ENCODE results near the gene EPG5.
"Not testable (repeated sequence)": the region's sequence is repeated elsewhere in the genome, so short reads cannot be mapped to it uniquely, and the experiment has no call there.

EPG5 gene

DNA sequence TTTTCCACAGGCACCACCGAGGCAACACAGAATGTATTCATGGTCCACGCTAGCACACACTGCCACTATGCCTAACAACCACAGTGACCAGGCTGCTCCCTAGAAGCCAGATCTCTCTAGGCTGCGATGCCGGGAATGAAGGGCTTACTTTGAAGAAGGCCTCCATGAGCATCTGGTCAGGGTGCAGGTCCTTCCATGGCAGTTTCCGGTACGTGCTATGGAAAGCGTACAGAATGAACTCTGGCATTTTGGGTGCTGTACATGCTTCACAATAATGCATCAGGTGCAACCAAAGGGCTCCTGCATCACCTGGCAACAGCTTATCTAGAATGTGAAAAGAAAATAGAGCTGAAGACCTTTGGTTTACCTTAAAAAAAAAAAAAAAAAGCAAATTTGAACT lies 96.7 kb downstream of the EPG5 start:
- no peak for DNase-seq (ENCODE audit: low read depth)

DNA sequence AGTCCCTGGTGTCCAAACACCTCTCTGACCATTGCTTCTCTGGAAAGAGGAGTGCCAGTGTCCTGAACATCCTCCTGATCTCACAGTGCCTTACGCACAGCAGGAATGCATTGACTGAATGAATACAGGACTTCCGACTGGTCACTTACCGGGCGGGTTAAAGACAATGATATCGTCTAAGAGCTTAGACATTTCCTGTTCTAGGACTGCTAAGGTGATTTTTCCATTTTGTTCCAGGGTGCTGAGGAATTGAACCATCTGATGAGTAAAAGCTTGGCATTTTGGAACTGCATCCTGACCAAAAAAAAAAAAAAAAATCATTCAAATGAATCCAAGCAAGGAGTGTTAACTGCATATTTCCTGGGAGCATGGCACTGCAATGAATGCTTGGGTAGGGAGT lies 101.7 kb downstream of the EPG5 start:
- DNase-seq (ENCODE audit: low read depth) = no peak

DNA sequence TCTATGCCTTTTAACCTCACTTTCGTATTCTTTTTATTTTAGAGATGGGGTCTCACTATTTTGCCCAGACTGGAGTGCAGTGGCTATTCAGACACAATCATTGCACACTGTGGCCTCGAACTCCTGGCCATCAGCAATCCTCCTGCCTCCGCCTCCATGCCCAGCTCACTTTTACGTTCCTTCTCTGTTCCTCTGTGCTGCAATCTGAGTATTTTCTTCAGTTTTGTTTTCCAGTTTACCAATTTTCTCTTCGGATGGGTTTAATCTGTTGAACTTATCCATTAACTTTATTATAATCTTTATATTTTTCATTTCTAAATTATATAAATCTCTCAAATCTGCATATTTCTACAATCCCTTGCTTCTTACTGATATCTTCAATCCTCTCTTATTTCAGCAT lies 103.0 kb downstream of the EPG5 start:
- DNase-seq (ENCODE audit: low read depth) = no peak

DNA sequence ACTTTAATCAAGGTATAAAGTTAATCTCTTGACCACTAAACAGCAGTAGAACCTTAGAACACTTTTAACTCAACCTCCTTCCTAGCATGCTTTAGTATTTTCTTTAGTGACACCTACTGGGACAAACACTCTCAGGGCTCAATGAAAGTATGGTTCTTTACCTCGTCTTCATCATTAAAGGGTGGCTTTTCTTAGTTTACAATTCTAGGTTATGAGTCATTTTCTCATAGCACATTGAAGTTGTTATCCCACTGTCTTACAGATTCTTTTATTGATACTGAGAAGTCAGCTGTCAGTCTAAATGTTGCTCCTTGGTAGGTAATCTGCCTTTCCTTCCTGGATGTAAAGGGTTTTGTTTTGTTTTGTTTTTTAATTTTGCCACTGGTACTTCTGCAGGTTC lies 103.7 kb downstream of the EPG5 start:
- peak; percentile 61 for DNase-seq (ENCODE audit: low read depth)

DNA sequence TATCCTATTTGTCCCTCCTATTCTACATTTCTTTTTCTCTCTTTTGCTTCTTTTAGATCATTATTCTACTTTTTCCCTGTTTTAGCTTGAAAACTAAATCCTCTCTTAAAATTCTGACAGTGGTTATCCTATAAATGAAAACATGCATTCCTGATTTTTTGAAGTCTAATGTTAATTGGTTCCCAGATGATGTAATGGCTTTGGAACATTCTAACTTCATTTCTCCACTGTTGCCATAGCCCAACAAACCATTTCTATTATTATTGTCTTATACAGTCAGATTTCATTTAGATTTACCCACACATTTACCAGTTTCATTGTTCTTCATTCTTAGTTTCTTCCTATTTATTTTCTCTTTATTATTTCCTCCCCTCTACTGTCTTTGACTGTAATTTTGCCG lies 105.2 kb downstream of the EPG5 start:
- no peak for DNase-seq (ENCODE audit: low read depth)

DNA sequence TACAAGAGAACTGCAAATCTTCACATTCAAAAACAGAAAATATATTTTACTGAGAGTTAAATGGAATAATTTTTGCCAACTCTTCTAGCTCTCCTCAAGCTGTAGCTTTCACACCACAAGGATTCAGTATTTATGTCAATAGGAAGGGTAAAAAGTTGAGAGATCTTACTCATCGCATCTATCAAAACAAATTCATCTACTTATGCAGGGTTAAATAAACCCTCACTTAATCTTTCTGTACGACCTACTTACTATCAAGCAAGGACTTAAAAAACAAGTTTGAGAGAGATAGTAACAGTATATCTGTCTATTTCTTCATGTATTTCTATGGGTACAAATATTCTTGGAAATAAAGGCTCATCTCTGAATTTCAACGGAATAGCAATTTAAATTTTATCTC lies 106.2 kb downstream of the EPG5 start:
- DNase-seq (ENCODE audit: low read depth) = peak; percentile 87

DNA sequence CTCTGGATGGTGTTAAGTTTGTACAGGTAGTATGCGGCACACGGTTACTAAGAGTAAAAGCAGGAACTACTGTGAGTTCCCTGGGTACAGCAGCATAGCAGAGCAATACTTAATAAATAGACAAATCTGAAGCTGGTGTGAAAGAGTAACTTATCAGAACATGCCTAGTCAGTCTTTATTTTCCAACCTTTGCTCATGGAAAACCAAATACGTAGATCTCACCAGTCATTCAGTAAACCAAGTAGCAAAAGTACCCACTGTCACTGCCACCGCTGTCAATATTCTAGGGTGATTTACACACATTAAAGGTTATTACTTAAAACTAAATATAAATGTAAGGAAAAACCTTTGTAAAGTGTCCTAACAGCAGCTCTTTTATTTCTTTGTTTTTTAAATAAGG lies 106.6 kb downstream of the EPG5 start:
- no peak for DNase-seq (ENCODE audit: low read depth)

DNA sequence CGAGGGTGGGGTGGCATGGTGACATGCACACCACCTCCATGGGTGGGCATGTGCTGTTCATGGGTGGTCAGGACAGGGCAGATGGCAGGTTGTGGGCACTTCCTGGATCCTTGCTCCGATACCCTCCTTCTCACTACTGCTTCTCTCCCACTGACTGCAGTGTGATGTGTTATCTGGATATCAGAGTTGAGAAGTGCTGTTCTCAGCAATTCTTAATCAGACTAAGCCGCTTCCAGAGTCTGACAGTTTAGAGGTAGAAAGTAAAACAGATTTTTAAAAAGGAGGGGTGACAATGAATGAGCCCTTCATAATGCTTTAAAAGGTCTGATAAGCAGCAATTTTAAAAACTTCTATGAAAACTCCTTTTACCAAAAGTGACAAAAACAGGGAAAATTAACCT lies 107.8 kb downstream of the EPG5 start:
- DNase-seq (ENCODE audit: low read depth) = no peak

DNA sequence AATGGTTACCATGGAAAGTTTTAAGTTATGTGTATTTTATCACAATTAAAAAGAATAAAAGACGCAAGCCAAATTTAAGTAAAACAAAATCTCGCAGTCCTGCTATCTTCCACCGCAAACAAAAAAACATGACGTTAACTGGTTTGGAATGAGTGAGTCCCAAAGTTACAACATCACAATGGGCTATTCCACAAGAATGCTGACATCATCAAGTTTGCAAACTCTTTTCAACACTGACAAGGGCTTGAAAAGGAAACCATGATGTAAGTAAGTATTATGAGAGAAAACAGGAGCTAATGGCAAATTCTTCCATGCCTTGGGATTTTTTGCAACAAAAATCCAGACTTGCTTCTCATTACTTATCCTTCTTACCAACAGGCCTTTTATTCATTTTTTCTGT lies 110.6 kb downstream of the EPG5 start:
- peak; percentile 97 for DNase-seq (ENCODE audit: low read depth)

DNA sequence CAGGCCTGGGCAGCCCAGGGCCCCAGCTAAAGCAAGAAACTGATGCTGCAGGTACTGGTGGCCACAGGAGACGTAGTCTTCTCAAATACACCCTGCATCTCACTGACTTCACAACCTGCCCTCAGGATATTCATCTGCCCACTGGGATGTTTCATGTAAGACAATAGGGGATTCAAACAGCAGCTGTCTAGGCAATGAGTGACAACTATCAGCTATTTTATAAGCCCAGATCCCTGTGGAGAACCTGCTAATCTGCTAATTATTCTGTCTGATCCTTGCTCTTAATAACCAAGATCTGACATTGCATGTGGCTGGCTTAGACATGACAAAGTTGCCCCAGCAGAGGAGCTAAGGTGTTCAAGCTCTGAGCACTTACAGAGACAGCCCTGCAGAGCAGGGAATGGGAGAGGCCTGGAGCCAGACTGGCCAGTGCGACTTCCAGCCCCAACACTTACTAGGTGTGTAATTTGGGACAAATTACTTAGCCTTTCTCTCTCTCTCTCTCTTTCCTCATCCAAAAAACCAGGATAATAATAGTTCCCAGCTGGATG lies 113.0 kb downstream of the EPG5 start:
- no peak for DNase-seq (ENCODE audit: low read depth)

DNA sequence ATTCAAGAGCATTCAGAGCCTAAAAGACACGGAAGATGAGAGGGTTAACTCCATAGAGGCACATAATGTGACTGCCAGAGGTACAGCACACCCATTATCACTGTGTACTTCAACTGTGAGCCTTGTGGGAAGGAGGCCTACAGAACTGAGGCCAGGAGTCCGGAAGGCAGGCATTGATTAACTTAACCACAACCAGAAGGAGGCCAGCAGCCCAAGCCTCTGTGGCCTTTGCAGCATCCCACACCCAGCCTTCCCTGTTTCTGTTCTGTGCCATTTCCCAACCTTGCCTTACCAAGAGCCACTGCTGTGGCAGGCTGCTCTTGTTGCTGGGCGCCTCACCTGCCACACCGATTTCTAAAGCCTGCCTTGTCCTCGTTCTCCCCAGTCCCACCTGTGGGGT lies 114.5 kb downstream of the EPG5 start:
- no peak for DNase-seq (ENCODE audit: low read depth)

DNA sequence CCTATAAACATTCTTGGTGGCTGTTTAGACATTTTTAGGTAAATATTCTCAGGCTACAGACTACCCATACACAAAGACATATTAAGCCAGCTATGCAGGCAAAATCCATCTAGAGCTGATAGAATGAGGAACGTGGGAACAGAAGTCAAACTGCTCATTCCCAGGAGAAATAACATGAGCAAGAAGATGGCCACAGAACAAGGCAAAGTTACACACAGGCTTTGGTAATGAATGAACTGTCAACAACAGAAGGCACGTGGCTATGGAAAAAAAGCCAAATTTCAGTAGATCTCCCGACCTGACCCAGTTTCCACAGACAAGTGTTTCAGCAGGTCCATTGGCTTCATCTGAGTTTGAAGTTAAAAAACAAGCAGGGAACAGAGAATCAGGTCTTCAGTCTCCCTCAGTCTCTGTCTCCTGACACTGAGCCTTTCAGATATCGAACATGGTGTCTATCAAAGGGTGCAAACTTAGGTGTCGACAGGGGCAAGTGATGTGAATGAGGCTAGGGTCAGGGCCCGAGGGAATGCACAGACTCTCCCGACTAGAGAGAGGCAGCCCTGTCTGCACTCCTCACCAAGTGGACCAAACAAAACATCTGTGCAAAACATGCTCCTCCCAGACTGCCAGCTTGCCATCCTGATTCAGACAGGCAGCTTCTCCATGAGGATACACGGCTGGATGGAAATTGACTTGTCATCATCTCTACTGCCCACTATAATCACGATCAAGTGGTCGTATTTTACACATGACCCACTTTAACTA lies 115.8 kb downstream of the EPG5 start:
- no peak for DNase-seq (ENCODE audit: low read depth)

DNA sequence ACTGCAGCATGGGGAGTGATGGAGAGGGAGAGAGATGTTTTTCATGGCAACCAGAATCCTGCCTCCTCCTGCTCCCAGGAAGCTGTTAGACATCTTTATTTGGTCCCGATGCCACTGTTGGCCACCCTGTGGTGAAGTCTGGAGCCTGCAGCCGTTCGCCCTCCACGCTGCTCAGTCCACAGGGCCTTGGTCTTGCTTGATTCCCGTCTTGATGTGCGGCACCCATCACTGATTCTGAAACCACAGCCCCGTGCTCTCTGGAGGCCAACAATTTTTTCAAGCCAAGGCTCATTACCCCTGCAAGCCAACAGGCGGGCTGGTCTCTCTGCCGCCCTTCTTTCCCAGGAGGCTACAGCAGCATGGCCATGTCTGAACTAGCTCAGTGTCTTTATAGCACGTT lies 117.1 kb downstream of the EPG5 start:
- no peak for DNase-seq (ENCODE audit: low read depth)

DNA sequence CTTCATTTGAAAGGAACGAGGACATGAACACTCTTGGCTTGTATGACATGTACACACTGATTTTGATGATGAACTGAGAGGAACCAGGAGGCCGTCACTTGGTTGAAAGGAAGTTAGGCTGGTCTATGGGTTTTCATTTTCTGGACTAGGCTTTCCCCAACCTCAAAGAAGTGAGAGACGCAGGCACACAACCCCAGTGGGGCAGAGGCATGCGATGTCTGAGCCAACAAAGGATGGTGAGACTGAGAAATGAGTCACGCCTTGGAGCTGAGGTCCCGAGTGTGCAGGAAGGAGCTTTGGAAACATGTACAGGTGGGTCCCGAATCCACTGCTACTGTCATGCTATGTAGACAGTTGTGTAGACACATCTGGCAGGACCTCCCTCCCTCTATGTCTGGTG lies 117.6 kb downstream of the EPG5 start:
- no peak for DNase-seq (ENCODE audit: low read depth)

DNA sequence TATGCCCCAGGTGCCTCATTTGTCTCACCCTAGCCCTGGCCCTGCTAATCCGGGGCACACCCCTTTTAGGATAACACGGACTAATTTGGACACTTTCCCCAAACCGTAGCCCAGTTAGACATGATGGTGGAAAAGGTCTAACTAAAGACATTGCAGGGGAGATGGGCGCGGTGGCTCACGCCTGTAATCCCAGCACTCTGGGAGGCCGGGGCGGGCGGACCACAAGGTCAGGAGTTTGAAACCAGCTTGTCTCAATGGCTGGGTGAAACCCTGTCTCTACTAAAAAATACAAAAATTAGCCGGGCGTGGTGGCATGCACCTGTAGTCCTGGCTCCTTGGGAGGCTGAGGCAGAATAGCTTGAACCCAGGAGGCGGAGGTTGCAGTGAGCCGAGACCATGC lies 118.5 kb downstream of the EPG5 start:
- not testable (repeated sequence) for DNase-seq (ENCODE audit: low read depth)

DNA sequence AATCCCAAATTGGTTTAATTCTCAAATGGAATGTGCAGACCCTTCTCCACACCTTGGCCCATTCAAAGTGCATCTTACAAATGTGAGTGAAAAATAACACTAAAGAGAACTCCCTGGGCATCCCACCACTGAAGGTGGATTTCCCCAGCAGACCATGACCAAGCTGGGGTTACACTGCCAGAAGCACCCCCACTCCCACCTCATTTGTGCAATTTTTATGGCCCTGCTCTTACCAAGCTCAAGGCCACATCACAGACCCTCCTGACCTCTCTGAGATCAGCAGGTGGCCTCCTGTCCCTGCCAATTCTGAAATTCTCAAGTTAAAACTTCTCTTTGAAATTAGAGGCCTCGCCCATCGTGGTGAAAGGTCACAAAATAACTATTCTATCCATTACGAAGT lies 120.0 kb downstream of the EPG5 start:
- DNase-seq (ENCODE audit: low read depth) = no peak

DNA sequence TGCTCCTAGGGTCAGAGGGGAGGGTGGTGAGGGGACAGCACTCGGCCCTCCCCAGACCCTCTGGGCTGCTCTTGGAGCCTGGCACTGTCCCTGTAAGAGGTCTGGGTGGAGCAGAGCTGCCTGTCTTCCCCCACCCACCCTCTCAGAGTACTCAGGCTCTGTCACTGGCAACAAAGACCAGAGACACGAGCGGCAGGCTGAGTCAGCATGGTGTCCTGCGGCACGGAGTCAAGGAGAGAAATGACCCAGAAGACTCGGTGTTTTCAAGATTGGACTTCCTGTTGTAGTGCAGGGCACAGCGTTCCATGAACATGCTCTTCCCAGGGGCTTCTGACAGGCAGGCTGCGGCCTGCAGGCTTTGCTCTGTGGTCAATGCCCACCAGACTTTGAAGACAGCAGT lies 121.7 kb downstream of the EPG5 start:
- no peak for DNase-seq (ENCODE audit: low read depth)

DNA sequence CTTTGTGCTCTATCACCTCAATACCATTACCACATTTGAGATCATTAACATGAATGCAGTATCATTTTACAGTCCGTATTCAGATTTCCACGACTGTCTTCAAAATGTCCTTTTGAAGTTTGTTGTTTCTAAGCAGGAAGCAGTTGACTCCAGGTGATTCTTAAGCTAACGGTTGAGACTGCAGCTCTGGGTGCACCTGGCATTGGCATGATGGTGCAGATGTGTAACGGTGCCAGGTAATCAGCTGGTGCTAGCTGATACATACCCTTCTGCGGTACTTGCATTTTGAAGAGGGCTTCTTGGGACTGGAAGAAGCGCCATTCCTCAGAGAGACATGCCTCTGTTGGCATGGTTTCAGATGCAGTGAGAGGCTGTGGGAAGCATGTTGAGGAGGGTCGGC lies 122.2 kb downstream of the EPG5 start:
- no peak for DNase-seq (ENCODE audit: low read depth)

DNA sequence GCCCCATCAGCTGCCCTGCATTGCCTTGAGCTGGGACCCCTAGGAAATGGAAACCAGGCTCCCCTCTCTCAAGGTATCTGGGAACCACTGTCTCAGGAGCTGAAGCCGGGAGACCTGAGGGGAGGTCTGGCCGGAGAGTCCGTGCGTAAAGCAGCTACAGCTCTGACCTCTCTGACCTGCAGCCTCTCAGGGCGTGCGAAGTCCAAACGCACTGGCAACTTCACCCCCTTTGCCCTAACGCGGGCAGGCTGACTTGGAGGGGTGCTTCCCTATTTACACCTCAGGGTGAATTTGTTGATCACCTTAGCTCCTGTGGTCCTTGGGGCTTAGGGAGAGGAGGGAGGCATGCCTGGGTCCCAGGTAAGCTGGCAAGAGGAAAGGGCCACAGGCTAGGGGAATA lies 124.1 kb downstream of the EPG5 start:
- no peak for DNase-seq (ENCODE audit: low read depth)

DNA sequence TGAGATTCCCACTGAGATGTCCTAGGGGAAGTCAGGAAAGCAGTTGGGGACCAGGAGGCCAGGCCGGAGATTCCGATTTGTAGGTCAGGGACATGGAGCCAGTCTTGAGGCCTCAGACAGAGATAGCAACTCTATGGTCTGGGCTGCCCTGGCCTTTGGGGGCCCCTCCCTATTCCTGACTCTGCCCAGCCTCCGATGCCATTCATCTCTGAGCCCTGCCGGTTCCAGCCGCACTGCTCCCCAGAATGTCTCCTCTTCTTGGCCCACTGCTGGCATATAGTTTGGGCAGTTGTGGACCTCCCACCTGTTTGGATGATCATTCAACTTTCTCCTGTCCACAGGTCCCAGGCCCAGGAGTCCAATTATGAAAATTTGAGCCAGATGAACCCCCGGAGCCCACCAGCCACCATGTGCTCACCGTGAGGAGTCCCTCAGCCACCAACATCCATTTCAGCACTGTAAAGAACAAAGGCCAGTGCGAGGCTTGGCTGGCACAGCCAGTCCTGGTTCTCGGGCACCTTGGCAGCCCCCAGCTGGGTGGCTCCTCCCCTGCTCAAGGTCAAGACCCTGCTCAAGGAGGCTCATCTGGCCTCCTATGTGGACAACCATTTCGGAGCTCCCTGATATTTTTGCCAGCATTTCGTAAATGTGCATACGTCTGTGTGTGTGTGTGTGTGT lies 125.2 kb downstream of the EPG5 start:
- no peak for DNase-seq (ENCODE audit: low read depth)

DNA sequence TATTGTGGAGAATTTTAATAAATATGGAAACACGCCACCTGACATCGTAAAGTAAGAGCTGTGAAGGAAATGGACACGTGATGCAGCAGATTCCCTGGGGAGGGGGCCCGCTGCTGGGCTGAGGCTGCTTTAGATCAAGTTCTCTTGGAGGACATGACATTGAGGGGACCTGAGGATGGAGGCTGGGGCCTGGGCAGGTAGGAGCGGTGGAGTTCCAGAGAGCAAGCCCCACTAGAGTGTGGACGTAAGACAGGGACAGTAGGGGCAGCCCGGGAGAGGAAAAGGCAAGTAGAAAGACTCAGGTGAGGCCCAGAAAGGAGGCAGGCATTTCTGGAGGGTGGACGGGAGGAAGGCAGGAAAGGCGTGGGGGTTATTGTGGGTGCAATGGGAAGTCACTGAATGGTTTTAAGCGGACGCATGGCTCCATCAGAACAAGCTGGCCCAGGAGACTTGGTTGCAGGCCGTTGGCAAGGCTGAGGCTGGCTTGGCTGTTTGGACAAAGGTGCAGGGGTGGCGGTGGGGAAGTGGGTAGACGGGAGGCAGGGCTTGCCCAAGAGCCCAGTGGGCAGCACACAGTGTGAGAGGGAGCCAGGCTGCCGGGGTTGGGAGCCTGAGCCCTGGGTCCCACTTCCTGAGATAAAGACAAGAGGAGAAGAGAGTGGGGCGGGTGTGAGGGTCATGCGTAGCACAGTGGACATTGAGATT lies 125.9 kb downstream of the EPG5 start:
- DNase-seq (ENCODE audit: low read depth) = no peak

DNA sequence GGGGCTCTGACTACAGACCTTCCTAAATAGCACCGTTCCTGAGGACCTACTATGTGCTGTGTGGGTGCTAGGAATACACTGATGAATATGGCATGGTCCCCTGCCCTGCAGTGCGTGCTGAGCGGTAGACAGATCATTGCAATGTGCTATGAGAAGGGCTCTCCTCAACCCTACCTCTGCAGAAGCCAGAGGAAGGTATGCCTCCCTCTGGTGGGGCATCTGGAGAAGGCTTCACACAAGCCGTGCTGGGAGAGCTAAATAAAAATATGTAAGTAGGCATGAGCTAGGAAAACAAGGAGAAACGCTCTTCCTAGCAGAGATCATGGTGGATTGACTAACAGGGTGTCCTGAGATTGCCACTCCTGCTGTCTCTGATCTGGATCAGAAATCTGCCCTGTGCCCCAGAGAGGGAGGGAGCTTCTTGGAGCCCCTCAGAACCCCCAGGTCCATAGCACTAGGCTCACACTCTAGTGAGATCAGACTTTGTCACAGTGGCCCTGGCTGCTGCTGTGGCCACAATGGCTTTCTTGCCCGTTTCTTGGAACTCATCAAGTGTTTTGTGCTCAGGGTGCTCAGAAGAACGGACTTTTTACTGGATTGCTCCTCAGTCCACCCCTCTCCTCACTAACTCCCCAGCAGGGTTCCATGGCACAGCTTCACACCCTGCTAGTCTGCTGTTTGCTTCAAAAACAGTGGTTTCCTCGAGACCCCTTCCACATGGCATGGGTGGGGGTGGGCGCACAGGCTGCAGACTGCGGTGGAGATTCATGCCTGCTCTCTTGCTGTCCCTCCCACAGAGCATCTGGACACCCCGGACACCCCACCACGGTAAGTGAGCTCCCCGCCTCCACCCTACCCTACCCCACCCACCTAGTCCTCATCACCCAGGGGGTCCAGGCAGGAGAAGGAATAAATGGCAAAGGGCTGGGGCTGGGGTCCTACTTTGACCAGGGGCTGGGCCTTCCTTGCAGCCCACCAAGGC lies 127.4 kb downstream of the EPG5 start:
- DNase-seq (ENCODE audit: low read depth) = peak; percentile 87
